KMS-11 (cell line): ENCODE data around the gene LRRFIP1.

Experiments
- H2AFZ ChIP-seq: fragments of 200-600 bp; sonication (generic); 2 replicates; pipeline ENCODE4 v1.6.1; 2016; ENCODE audit warnings: antibody characterized with exemption, mixed run types, low read depth
- H3K27ac ChIP-seq: fragments of 200-600 bp; sonication (generic); 2 replicates; pipeline ENCODE4 v1.6.1; 2016; ENCODE audit warnings: mild to moderate bottlenecking, mixed run types
- H3K27me3 ChIP-seq: fragments of 200-600 bp; sonication (generic); 2 replicates; pipeline ENCODE4 v1.6.1; 2017; ENCODE audit warnings: mild to moderate bottlenecking, low read depth, mixed run types, moderate library complexity; ENCODE audit not compliant: insufficient read depth
- H3K36me3 ChIP-seq: fragments of 200-600 bp; sonication (generic); 2 replicates; pipeline ENCODE4 v1.6.1; 2017; ENCODE audit warnings: mild to moderate bottlenecking, mixed run types; ENCODE audit not compliant: insufficient read depth
- H3K4me1 ChIP-seq: fragments of 200-600 bp; sonication (generic); 2 replicates; pipeline ENCODE4 v1.6.1; 2016; ENCODE audit warnings: mild to moderate bottlenecking, low read depth, mixed run types; ENCODE audit not compliant: poor library complexity, severe bottlenecking
- H3K4me2 ChIP-seq: fragments of 200-600 bp; sonication (generic); 2 replicates; pipeline ENCODE4 v1.7.0; 2016; ENCODE audit warnings: mild to moderate bottlenecking, mixed run types
- H3K4me3 ChIP-seq: fragments of 200-600 bp; sonication (generic); IDR thresholded peaks from 2 replicates; pipeline ENCODE4 v1.6.1; 2017; ENCODE audit warnings: low read depth, low read length, mixed read lengths; ENCODE audit not compliant: insufficient read depth
- H3K79me2 ChIP-seq: fragments of 200-600 bp; sonication (generic); 2 replicates; pipeline ENCODE4 v1.6.1; 2016; ENCODE audit warnings: low read depth, mixed run types; ENCODE audit not compliant: insufficient read depth
- H3K9ac ChIP-seq: fragments of 200-600 bp; sonication (generic); 2 replicates; pipeline ENCODE4 v1.6.1; 2016; ENCODE audit warnings: mild to moderate bottlenecking, mixed run types
- H4K20me1 ChIP-seq: fragments of 200-600 bp; sonication (generic); 2 replicates; pipeline ENCODE4 v1.6.1; 2016; ENCODE audit warnings: mild to moderate bottlenecking, mixed run types; ENCODE audit not compliant: insufficient read depth
- CTCF ChIP-seq: fragments of 200-600 bp; sonication (generic); conservative IDR thresholded peaks from 2 replicates; pipeline ENCODE4 v1.6.1; 2017; ENCODE audit warnings: low read depth, mild to moderate bottlenecking, antibody characterized with exemption, low read length, moderate library complexity, mixed read lengths

The LRRFIP1 gene

GRCh38 chr2:237691029-237691907 lies 63.9 kb downstream of the LRRFIP1 start:
- peak overlapping the region; percentile 37; the same call in 1 of the 2 replicates for H3K9ac ChIP-seq
- peaks cover 38% of the 10 kb centered on the region for H3K79me2 ChIP-seq
- TF ChIP-seq CTCF = no peak
- H3K27me3 ChIP-seq = no peaks in the 10 kb centered on the region
- no peaks in the 10 kb centered on the region for H4K20me1 ChIP-seq
- H3K27ac ChIP-seq = no peak overlapping the region
- no peaks in the 10 kb centered on the region for H3K36me3 ChIP-seq
- peak overlapping the region; percentile 82 for H3K4me2 ChIP-seq
- H3K4me1 ChIP-seq = peaks cover 65% of the 10 kb centered on the region
- H2AFZ ChIP-seq = peak overlapping the region; percentile 61
- H3K4me3 ChIP-seq = peak overlapping the region; percentile 62

- Histone ChIP-seq H3K4me1 (peaks cover 71% of the 10 kb centered on the region), H3K4me3 (peak overlapping the region; percentile 58), H3K4me2 (peak overlapping the region; percentile 83; the same call in 1 of the 2 replicates), H2AFZ (peak overlapping the region; percentile 44; the same call in 1 of the 2 replicates), H3K36me3 (no peaks in the 10 kb centered on the region), H3K9ac (peak overlapping the region; percentile 89), H4K20me1 (no peaks in the 10 kb centered on the region), H3K79me2 (peaks cover 38% of the 10 kb centered on the region), H3K27me3 (no peaks in the 10 kb centered on the region), H3K27ac (peak overlapping the region; percentile 98)
- no peak for TF ChIP-seq CTCF
Observed at GRCh38 chr2:237691908-237692600, 64.7 kb downstream of the LRRFIP1 start.

- H3K9ac ChIP-seq = peak overlapping the region; percentile 89
- H2AFZ ChIP-seq = peak overlapping the region; percentile 44; the same call in 1 of the 2 replicates
- H4K20me1 ChIP-seq = no peaks in the 10 kb centered on the region
- H3K36me3 ChIP-seq = no peaks in the 10 kb centered on the region
- peaks cover 42% of the 10 kb centered on the region for H3K79me2 ChIP-seq
- no peaks in the 10 kb centered on the region for H3K27me3 ChIP-seq
- H3K4me1 ChIP-seq = peaks cover 71% of the 10 kb centered on the region
- peak overlapping the region; percentile 83 for H3K4me2 ChIP-seq
- H3K4me3 ChIP-seq = peak overlapping the region; percentile 58
- peak overlapping the region; percentile 98 for H3K27ac ChIP-seq
- TF ChIP-seq CTCF = no peak
Observed at GRCh38 chr2:237692601-237693290, 65.4 kb downstream of the LRRFIP1 start.

- TF ChIP-seq CTCF = no peak
- Histone ChIP-seq H2AFZ (no peak overlapping the region), H3K79me2 (peaks cover 49% of the 10 kb centered on the region), H3K4me3 (peak overlapping the region; percentile 10), H3K9ac (peak overlapping the region; percentile 89), H4K20me1 (no peaks in the 10 kb centered on the region), H3K27ac (peak overlapping the region; percentile 98), H3K27me3 (no peaks in the 10 kb centered on the region), H3K4me2 (peak overlapping the region; percentile 83), H3K4me1 (peaks cover 73% of the 10 kb centered on the region), H3K36me3 (no peaks in the 10 kb centered on the region)
Observed at GRCh38 chr2:237693291-237693994, 66.1 kb downstream of the LRRFIP1 start.
